Hippocampal formation (tissue), 2 donors: ENCODE results near the gene ITGB6.

ENCODE experiments used
- DNase-seq, 2 donors: peaks; one replicate each; lab custom pipeline; 2025; lab: John Stamatoyannopoulos, UW

ITGB6 gene

DNA sequence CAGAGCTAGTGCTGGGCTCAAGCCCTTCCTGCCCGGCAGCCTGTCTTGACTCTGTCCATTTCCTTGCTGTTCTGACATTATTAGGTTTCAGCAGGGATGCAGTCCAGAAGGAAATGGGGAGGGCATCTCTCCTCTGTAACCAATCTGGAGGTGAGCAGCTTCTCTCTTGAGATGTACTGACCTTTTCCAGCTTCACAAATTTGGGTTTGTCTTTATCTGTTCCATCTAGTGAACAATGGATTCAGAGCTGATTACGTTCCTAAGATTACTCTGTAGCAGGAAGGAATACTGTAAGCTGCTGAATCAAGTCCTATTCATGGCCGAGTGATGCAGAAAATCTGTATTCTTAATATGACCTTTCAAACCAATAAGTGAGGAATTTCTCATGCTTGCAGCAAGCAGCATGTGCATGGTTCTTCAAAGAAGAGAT, 148.7 kb downstream of the ITGB6 start:
- DNase-seq: no peak

DNA sequence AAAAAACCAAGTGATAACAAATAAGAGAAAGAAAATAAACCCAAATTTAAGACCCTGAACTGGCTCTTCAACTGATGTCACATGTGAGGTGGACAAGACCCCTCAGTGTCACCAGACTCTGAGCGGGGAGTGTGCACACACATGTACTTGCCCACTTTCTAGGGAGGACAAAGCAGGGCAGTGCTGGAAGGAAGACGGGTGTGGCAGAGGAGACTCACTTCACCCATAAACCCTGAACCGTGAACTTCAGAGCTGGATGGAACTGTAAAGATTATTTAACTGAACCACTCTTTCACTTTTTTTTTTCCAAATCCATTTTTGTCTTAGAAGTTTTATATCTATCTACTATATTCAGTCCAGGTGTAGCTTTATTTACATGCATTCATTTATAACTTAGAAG, 149.9 kb downstream of the ITGB6 start:
- DNase-seq: no peak
